A375 (cell line): ENCODE data around the gene CAPN8. TPM values are rescaled to one million over a fixed set of nuclear protein-coding genes. Genes with fewer than 3 reads are reported as not detected.

Source experiments
- small RNA-seq: library from RNA; depleted of rRNA; stranded (forward); fragments of <200 nt; gene quantifications from one replicate; pipeline ENCODE3, GENCODE V24; 2014
- total RNA-seq: library from RNA; depleted of rRNA; stranded (reverse); fragments of >200 nt; shearing (Covaris generic); gene quantifications from 2 replicates; pipeline ENCODE4 v1.2.3, GENCODE V29; 2014; rRNA removed

Gene CAPN8
- total RNA-seq, result not detected in 2 replicates

GRCh38 chr1:223665592-223666312 is at the start of gene CAPN8:
CAPN8 (minus strand) TSS chr1:223665701; CDS start chr1:223665646, 55 bp downstream.

DNA sequence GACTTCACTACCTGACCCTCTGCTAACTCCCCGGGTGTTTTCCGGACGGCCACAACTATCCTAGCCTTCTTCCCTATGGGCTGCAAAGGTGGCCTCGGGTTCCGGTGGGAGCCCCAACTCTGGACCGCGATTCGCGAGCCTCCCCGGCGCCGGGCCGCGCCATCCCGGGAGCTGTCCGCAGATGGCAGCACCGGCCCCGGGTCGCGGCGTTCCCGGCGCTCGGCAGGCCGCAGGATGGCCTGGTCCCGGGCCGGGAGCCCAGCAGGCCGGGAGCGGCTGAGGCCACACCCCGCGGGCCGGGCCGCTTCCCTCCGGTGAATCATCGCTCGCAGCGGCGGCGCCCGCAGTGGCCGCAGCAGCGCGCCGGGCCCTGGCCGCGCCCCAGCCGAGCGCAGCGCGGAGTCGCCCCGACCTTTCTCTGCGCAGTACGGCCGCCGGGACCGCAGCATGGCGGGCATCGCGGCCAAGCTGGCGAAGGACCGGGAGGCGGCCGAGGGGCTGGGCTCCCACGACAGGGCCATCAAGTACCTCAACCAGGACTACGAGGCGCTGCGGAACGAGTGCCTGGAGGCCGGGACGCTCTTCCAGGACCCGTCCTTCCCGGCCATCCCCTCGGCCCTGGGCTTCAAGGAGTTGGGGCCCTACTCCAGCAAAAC is 46.8 kb upstream of the CAPN8 start, which contains the start of gene CAPN2:
TSS of gene CAPN2 (plus strand) at position 346 of the 656 bp plus-strand sequence. CDS start at position 448, 102 bp downstream.

Small RNA genes lying within 50 kb of the gene (small RNA-seq; reads per million reads assigned to genes)
- gene RNU6-1248P, result not detected
- not detected for gene SNRPEP10

Other genes starting within 250 kb of the CAPN8 start
- 355 and 389 TPM in 2 replicates for gene CAPN2, start 46.8 kb upstream of the CAPN8 start, total RNA-seq
- gene TP53BP2, start 180.2 kb upstream of the CAPN8 start, total RNA-seq, result 32.6 and 44.1 TPM in 2 replicates